GM18951 (cell line): ENCODE results near the gene GOLGA2.

Experiments used
- POLR2A ChIP-seq: IDR thresholded peaks from 4 replicates; pipeline ENCODE4 v1.6.1; 2011; ENCODE audit warnings: mild to moderate bottlenecking; ENCODE audit not compliant: insufficient read length, insufficient read depth; ENCODE audit errors: extremely low read depth
- in situ Hi-C: fragments of 300-500 bp; cut with MboI; formaldehyde crosslinking; loops from one replicate; pipeline ENCODE4 v1.12.0; 2022; ENCODE audit warnings: low sequenced_read_pairs, mixed read lengths, inconsistent platforms; ENCODE audit not compliant: unreplicated experiment

GOLGA2 gene

DNA sequence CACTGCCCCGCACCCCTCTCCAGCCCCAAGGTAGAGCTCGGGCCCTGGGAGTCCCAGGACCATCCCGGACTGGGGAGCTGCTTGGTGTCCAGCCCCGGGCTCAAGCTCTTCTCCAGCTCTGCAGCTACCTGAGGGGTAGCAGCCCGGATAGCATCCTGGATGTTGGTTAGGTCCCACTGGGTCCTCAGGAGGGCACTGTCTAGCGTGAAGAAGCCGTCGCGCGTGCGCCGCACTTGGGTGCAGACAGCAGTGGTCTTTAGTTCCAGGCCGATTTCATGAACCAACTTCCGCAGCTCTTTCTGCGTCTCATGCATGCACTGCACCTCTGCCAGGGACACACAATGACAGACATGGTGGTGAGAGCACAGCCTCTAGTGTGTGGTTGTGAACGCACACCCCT is 33.7 kb upstream of the GOLGA2 start:
- in situ Hi-C loops: no loop called here

DNA sequence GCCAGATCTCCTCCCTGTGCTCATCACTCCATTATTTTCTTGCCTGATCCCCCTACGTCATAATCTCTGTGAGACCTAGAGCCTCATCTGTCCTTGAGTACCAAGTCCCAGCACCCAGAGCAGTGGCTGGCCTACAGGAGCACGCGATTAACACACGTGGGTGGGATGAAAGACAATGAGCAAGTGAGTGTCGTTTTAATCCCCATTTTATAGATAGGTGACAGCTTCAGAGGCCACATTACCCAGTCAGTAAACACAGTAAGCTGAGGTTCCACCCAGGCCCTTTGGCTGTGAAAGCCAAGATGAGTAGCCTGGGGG is 29.1 kb upstream of the GOLGA2 start:
- no peak for TF ChIP-seq POLR2A
- in situ Hi-C loops: no loop called here

More for the DNA sequence above, 33.7 kb upstream of the GOLGA2 start:
- no peak for TF ChIP-seq POLR2A

DNA sequence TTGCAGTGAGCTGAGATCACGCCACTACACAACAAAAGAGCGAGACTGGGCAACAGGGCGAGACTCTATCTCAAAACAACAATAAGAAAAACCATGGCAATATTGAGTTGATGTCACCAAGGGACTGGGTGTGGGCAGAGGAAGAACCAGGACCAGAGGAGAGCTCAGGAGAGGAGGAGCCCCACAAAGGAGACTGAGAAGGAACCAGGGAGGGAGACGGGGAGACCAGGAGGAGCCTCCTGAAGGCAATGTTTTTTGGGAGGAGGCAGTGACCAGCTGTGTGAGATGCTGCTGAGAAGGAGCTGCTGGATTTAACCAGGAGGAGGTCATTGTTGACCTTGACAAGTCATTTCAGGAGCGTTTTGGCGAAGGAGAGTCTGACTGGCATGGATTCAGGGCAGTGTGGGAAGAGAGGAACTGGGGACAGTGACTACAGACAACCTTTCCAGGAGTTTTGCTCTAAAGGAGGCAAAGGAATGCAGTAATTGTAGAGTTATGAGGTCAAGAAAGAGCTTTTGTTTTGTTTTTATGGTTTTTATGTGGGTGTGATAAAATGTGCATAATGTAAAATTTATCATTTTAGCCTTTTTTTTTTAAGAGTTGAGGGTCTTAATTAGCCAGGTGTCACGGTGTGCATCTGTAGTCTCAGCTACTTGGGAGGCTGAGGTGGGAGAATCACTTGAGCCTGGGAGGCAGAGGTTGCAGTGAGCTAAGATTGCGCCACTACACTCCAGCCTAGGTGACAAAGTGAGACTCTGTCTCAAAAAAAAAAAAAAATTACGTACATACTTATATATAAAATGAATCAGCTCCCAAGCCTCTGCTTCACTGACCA is 28.5 kb upstream of the GOLGA2 start:
- in situ Hi-C loops: no loop called here
- TF ChIP-seq POLR2A: no peak

DNA sequence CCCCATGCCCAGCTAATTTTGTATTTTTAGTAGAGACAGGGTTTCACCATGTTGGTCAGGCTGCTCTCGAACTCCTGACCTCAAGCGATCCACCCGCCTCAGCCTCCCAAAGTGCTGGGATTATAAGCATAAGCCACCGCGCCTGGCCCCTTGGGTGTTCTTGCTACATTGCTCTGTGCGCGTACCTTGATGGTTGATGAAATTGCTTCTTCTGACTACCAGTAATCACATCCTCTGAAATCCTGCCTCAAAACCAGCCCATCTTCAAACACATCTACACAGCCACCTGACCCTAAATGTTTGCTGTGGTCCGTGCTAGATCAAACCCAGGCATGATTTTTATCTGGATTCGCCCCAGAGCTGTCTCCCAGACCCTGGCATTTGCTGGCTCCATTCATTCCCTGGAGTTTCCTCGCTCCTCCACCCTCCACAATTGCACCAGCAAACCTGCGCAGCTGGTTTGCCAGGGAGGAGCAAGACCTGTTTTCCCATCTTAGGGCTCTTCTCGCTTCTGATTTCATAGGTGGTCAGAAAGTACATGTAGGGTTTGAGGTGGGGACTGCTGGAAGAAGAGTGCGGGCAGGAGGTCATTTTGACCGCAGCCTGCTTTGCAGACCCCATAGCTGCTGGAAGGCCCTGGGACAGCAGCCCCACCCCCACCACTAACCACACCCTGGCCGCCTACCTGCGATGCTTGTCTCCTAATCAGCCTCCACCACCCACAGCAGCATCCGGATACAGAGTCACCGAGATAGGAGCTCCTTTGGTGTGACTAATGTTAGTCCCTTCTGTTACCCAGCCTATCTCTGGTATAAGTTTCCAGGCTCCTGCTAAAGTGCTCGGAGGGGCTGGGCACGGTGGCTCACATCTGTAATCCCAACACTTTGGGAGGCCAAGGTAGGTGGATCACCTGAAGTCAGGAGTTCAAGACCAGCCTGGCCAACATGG is 23.0 kb upstream of the GOLGA2 start:
- in situ Hi-C loops: no loop called here
- TF ChIP-seq POLR2A: no peak

DNA sequence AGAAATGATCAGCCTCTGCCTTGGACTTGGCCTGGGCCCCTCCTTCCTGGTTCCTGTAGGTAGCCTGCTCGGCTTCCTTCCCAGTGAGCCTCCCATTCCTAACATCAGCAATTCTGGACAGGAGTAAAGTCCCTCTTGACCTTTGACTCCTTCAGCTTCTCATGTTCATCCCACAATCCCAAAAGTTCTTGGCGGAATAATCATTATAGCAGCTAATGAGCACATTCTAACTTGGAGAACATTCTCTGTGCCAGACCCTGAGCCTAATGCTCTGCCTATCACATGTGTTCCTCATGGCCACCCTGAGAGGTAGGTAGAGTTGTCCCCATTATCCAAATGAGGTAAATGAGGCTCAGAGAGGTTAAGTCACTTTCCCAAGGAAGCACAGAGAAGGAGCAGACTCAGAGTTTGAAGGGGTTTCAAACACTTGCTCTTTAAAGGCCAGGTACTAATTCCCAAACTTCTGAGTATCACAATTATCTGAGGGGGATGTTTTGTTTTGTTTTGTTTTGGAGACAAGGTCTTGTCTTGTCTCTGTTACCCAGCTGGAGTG is 21.5 kb upstream of the GOLGA2 start:
- in situ Hi-C loops: no loop called here
- TF ChIP-seq POLR2A: no peak

DNA sequence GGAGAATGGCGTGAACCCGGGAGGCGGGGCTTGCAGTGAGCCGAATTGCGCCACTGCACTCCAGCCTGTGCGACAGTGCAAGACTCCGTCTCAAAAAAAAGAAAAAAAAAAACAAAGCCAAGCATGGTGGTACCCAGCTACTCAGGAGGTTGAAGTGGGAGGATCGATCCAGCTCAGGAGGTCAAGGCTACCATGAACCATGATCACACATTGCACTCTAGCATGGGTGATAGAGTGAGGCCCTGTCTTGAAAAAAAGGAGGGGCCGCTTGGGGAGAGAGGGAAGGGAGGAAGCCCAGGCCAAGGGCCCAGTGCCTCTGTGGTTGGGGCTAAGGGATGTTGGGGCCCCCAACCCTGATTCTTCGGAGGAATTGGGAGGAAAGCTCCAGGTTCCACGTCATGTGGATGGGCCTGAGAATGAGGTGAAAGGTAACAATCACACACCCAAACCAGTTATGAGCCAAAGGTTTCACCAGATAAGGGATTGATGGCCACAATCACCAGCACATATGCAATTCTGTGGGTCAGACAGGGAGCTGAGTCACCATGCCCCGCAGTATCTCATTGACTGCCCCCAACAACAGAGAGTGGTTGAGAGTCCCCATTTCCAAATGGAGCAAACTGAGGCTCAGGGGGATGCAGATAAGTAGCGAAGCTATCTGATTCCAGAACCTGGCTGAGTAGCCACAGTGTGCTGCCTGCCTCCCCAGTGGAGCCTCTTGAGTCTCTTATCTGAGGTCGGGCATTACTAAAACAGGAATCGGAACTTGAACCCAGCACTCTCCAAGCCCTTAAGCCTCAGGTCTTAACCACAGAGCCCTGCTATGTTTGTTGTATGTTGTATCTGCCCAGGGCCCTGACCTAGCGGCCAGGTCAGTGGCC is 20.8 kb upstream of the GOLGA2 start:
- in situ Hi-C loops: no loop called here
- no peak for TF ChIP-seq POLR2A

DNA sequence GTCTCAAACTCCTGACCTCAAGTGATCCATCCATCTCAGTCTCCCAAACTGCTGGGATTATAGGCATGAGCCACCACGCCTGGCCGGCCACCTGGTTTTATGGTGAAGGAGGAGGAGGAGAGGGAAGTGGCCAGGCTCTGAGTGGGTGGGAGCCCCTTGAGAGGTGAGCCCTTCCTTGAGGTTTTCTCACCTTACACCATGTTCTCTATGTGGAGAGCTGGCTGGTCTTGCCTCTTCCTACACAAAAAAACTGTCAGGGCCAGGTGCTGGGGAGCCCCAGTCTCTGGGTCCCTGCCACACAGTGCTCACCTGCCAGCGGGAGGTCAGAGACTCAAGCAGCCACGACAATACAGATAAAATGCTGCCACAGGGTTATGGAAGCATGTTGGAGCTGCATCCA is 18.3 kb upstream of the GOLGA2 start:
- in situ Hi-C loops: no loop called here
- no peak for TF ChIP-seq POLR2A

DNA sequence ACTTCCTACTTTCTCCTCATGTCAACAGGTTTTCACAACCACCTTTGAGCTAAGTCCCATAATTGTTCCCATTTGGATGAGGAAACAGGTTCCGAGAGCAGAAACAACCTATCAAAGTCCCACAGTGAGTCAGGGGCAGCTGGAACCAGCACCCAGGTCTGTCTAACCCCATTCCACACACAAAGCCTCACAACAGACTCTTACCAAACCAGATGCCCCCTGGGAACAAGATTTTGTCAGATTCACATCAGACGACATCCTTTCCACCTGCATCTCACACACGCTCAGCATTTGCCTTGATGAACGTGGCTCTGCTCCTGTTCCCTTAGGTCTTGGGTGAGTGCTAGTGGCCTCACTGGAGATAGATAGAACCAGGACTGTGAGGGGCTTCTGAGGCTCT is 17.3 kb upstream of the GOLGA2 start:
- in situ Hi-C loops: no loop called here
- TF ChIP-seq POLR2A: no peak

DNA sequence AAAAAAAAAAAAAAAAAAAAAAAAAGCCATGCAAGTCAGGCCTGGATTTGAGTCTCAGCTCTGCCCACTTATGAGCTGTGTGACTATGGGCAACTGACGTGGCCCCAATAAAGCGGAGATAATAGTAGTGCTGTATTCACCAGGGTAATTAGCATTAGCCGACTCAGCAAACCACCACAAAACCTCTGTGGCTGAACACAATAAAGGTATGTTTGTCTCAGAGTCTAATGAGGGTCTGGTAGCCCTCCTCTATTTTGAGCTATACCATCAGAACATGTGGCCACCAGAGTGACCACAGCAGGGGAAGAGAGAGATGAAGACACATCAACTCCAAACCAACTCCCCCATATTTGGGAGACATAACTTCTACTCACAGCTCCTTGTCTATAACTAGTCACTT is 16.2 kb upstream of the GOLGA2 start:
- in situ Hi-C loops: no loop called here
- no peak for TF ChIP-seq POLR2A

DNA sequence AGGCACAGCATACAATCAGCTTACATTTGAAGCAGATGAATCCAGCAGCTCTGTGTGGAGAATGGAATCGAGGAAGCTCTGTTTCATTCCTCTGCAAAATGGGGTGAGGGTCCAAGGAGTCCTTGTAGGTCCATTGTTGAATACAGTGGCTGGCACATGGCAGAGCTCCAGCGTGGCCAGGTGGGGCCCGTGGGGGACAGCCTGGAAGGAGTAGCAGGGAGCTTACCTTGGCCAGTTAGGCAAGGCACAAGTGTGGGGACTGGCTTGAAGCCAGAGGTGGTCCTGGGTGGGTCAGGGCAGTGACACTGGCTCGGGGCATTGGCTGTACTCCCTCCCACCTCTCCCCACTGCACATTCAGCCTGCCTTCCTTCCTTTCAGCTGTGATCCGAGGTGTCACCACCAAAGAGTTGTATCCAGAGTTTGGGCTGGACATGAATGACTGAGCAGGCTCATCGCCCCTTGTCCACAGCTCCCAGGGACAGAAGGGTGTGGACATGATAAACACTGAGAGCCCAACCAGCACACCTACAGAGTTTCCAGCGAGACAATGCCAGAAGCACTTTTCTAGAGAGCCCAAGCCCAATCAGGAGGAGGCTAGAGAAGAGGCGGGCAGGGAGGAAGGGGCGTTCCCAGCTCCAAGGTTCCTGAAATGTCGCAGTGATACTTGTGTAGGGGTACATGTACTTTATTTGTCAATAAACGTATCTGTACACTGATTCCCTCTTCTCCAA is 12.6 kb upstream of the GOLGA2 start:
- in situ Hi-C loops: no loop called here
- no peak for TF ChIP-seq POLR2A

DNA sequence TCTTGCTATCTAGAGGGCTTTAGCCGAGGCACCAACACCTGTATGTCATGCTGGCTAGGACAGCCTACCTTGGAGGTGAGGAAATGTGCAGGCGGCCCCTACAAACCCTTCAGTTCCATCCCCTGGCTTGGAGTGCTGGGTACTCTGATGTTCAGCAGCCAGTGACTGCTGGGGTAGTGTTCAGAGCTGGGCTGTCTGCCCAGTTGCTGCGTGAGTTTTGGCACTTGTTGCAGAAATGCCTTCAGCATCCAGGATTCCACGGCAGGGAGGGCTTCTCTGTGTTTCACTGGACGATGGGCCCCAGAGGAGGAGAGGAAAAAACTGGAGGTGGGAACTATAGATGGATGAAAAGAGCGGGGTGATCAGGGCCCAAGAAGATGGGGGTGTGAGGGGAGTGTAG is 10.6 kb upstream of the GOLGA2 start:
- in situ Hi-C loops: no loop called here
- TF ChIP-seq POLR2A: no peak

DNA sequence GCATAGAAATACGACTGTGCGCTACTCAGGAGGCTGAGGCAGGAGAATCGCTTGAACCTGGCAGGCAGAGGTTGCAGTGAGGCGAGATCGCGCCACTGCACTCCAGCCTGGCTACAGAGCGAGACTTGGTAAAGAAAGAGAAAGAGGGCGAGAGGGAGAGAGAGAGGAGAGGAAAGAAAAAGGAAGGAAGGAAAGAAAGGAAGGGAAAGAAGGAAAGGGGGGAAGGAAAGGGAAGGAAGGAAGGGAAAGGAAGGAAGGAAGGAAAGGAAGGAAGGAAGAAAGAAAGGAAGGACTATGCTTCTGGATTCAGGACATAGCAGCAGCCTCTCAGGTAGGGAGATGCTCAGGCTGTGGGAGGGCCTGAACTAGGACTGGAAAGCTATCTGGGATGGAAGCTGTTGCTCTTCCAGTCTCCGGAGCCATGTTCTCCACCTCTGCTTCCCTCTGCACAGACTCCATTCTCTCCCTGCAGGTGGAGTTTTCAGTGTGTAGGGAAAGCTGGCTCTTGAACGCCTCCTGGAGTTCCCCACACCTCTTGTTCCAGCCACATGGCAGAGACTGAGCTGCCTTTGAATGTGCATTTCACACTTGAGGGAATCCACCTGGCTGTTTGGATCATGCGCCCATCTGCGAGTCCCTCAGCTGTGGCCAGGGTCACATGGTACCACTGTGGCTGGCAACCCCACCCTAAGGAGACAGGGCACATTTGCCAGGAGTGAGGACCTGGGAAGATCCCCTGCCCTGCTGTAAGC is 9.4 kb upstream of the GOLGA2 start:
- in situ Hi-C loops: no loop called here

DNA sequence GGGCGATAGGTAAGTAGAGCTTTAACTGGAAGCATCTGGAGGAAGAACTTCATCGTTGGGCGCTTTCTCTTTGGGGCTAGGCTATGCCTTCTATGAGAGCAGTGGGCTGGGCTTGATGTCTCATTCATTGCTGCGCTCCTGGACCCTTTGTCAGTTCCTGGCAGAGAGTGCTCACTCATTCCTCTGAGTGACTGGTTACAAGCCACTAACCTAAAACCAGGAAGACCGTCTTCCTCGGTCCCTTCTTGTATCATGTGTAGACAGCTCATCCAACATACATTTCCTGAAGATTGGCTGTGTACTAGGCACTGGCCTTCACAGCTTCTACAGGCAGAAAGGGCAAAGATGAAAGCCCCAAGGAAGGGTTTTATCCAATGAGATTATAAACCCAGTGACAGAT is 6.7 kb upstream of the GOLGA2 start:
- TF ChIP-seq POLR2A: no peak
- in situ Hi-C loops: no loop called here

More for the DNA sequence above, 9.4 kb upstream of the GOLGA2 start:
- no peak for TF ChIP-seq POLR2A
